ENCODE measurements around the gene RFESD.
"Not testable (repeated sequence)": the region's sequence is repeated elsewhere in the genome, so short reads cannot be mapped to it uniquely, and the experiment has no call there.

DNA sequence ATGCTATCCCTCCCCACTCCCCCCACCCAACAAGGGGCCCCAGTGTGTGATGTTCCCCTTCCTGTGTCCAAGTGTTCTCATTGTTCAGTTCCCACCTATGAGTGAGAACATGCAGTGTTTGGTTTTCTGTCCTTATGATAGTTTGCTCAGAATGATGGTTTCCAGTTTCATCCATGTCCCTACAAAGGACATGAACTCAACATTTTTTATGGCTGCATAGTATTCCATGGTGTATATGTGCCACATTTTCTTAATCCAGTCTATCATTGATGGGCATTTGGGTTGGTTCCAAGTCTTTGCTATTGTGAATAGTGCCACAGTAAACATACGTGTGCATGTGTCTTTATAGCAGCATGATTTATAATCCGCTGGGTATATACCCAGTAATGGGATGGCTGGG lies 13.6 kb upstream of the RFESD start:
- TF ChIP-seq, protein P1, sequence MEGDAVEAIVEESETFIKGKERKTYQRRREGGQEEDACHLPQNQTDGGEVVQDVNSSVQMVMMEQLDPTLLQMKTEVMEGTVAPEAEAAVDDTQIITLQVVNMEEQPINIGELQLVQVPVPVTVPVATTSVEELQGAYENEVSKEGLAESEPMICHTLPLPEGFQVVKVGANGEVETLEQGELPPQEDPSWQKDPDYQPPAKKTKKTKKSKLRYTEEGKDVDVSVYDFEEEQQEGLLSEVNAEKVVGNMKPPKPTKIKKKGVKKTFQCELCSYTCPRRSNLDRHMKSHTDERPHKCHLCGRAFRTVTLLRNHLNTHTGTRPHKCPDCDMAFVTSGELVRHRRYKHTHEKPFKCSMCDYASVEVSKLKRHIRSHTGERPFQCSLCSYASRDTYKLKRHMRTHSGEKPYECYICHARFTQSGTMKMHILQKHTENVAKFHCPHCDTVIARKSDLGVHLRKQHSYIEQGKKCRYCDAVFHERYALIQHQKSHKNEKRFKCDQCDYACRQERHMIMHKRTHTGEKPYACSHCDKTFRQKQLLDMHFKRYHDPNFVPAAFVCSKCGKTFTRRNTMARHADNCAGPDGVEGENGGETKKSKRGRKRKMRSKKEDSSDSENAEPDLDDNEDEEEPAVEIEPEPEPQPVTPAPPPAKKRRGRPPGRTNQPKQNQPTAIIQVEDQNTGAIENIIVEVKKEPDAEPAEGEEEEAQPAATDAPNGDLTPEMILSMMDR (IDR thresholded peaks at IDR 0.05; ENCODE audit: low read depth, low read length): not testable (repeated sequence)
- TF ChIP-seq EZH2phosphoT487 (IDR thresholded peaks at IDR 0.05; ENCODE audit: low read depth): not testable (repeated sequence)
